SJCRH30 (cell line): Measurements from ENCODE around the gene PLA2R1. TPM values are rescaled to one million over a fixed set of nuclear protein-coding genes. Genes with fewer than 3 reads are reported as not detected.

Experiments used
- DNase-seq, 2 experiments: peaks; one replicate each; pipeline ENCODE4 v3.0.0-alpha.2; 2015 to 2020
- H3K27ac ChIP-seq: fragments of 250-450 bp; sonication (Bioruptor Pico); 2 replicates; pipeline ENCODE4 v1.5.1; 2020; ENCODE audit warnings: mild to moderate bottlenecking, moderate library complexity
- H3K27me3 ChIP-seq: fragments of 250-450 bp; sonication (Bioruptor Pico); 2 replicates; pipeline ENCODE4 v1.5.1; 2020; ENCODE audit warnings: mild to moderate bottlenecking, moderate library complexity
- H3K36me3 ChIP-seq: fragments of 250-450 bp; sonication (Bioruptor Pico); 2 replicates; pipeline ENCODE4 v1.5.1; 2020; ENCODE audit warnings: mild to moderate bottlenecking, moderate library complexity
- H3K4me1 ChIP-seq: fragments of 250-450 bp; sonication (Bioruptor Pico); 2 replicates; pipeline ENCODE4 v1.5.1; 2020; ENCODE audit warnings: mild to moderate bottlenecking, moderate library complexity
- H3K4me3 ChIP-seq: fragments of 250-450 bp; sonication (Bioruptor Pico); 2 replicates; pipeline ENCODE4 v1.5.1; 2020; ENCODE audit warnings: mild to moderate bottlenecking, moderate library complexity
- H3K9me3 ChIP-seq: fragments of 250-450 bp; sonication (Bioruptor Pico); replicated peaks from 2 replicates; pipeline ENCODE4 v1.5.1; 2020; ENCODE audit warnings: mild to moderate bottlenecking, moderate library complexity
- total RNA-seq: library from RNA; depleted of rRNA; stranded (reverse); fragments of >200 nt; shearing (Covaris generic); gene quantifications from 2 replicates; pipeline ENCODE4 v1.2.3, GENCODE V29; 2014

The PLA2R1 gene
- total RNA-seq, 1 experiment from 2014 or later: not detected

DNA sequence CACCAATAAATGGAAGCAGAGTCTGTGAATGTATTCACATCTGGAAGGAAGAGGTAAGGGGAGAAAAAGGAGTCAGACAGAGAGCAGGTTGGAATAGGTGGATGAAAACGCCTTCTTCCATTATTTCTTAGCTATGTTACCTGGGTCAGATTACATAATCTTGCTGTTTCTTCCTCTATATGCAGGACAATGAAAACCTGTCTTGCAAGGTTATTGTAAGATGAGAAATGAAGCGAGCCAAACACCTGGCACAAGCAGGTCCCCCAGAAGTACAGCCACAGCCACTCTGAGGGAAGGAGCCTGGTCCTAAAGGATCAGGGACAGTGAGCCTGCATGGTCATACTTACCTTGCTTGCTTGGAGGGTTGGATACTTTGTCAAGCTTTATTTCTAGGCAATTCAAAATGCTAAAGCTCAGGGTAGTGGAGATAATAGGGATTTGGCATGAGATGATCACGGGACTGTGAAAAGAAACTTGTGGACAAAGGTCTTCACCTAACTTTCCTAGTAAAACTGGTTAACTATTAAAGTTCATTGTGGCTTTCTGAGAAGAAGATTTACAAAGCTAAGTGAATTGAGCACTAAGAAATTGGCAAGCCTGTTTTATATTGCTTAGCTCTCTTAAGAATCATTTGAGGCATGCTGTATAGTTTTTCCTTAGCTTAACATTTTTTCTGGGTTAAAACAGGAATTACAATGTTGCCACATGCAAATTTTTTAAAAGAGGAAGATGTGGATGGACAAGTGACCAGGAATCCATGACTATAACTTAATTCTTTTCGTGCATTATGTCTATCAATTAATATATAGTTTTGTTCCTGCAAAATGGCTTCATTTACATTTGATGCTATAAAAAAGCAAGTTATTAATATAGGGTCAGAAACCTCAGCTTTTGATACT, 15.7 kb upstream of the PLA2R1 start:
- no peak overlapping the region for H3K27ac ChIP-seq
- DNase-seq: no peak
- H3K27me3 ChIP-seq: no peaks in the 10 kb centered on the region
- no peaks in the 10 kb centered on the region for H3K9me3 ChIP-seq
- H3K4me1 ChIP-seq: no peaks in the 10 kb centered on the region; the same call in 1 of the 2 replicates
- H3K4me3 ChIP-seq: no peak overlapping the region
- H3K36me3 ChIP-seq: no peaks in the 10 kb centered on the region

DNA sequence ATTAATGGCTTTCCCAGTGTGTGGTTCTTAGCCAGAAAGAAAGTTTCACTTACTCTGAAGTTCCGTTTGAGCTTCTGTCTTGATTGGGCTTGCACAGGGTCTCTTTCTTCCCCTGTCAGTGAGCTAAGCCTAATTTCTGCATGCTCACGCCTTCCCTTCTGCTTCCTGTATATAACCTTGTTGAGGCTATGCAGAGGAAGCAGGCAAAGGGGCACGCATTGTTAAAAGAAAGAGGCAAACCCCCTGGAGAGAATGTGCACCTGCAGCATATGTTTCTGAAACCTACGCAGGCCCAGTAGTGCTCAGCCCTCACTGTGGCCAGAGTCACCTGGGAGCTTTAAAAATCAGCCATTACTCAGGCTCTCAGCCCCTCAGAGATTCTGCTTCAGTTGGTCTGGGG, 14.5 kb upstream of the PLA2R1 start:
- Histone ChIP-seq H3K4me3 (no peak overlapping the region), H3K4me1 (no peaks in the 10 kb centered on the region), H3K27ac (no peak overlapping the region), H3K27me3 (no peaks in the 10 kb centered on the region), H3K36me3 (no peaks in the 10 kb centered on the region), H3K9me3 (no peaks in the 10 kb centered on the region)
- no peak for DNase-seq

DNA sequence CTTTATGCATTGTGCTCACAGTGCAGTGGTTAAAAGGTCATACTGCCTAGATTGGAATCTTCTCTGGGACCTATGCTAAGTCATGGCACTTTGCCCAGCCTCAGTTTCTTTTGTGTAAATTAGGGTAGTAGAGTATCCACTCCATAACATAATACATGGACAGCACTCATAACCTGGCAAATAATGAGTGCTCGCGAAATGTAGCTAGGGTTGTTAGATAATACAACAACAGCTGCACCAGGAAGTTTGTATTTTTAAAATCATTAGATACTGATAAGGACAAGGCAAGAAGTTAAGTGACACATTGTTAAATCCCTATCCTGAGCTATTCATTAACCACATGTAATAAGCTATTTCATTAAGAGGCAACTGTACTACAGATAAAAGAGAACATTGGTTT, 13.8 kb upstream of the PLA2R1 start:
- Histone ChIP-seq H3K9me3 (no peaks in the 10 kb centered on the region), H3K4me3 (no peak overlapping the region), H3K4me1 (no peaks in the 10 kb centered on the region), H3K36me3 (no peaks in the 10 kb centered on the region), H3K27ac (no peak overlapping the region), H3K27me3 (no peaks in the 10 kb centered on the region)
- no peak for DNase-seq

- H3K27ac ChIP-seq: no peak overlapping the region
- no peaks in the 10 kb centered on the region for H3K27me3 ChIP-seq
- DNase-seq: no peak
- H3K4me1 ChIP-seq: no peaks in the 10 kb centered on the region
- no peaks in the 10 kb centered on the region for H3K9me3 ChIP-seq
- no peak overlapping the region for H3K4me3 ChIP-seq
- no peaks in the 10 kb centered on the region for H3K36me3 ChIP-seq
Observed at GRCh38 chr2:160075171-160075570, 12.8 kb upstream of the PLA2R1 start.

GRCh38 chr2:160073284-160073888, 11.0 kb upstream of the PLA2R1 start:
- Histone ChIP-seq H3K27ac (no peak overlapping the region), H3K9me3 (peaks cover 4% of the 10 kb centered on the region), H3K36me3 (no peaks in the 10 kb centered on the region), H3K4me3 (no peak overlapping the region), H3K4me1 (no peaks in the 10 kb centered on the region), H3K27me3 (no peaks in the 10 kb centered on the region)
- DNase-seq: no peak

- Histone ChIP-seq H3K4me3 (no peak overlapping the region), H3K36me3 (no peaks in the 10 kb centered on the region), H3K27me3 (no peaks in the 10 kb centered on the region), H3K4me1 (no peaks in the 10 kb centered on the region), H3K9me3 (peaks cover 7% of the 10 kb centered on the region), H3K27ac (no peak overlapping the region)
- no peak for DNase-seq
Observed at GRCh38 chr2:160068906-160069305, 6.5 kb upstream of the PLA2R1 start.

DNA sequence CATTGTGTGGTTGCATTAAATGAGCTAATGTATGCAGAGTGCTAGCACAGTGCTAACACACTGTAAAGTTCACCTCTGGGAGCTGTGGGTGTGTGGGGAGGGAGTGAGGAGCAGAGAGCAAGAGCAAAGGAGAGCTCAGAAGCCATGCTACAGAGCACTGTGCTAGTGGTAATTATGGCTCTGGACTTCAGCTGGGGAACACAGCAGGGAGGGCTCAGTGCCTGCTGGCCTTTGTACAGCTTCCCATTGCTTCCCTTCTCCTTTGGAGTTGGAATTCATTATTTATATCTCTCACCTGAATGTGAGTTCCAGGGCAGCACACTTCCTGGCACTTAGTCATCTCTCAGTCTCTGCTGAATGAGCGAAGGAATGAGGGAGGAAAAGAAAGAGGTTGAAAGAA, 2.5 kb upstream of the PLA2R1 start:
- no peak for DNase-seq
- no peak overlapping the region for H3K27ac ChIP-seq
- H3K27me3 ChIP-seq: no peaks in the 10 kb centered on the region
- peaks cover 7% of the 10 kb centered on the region for H3K9me3 ChIP-seq
- no peak overlapping the region for H3K4me3 ChIP-seq
- no peaks in the 10 kb centered on the region for H3K36me3 ChIP-seq
- H3K4me1 ChIP-seq: no peaks in the 10 kb centered on the region

DNA sequence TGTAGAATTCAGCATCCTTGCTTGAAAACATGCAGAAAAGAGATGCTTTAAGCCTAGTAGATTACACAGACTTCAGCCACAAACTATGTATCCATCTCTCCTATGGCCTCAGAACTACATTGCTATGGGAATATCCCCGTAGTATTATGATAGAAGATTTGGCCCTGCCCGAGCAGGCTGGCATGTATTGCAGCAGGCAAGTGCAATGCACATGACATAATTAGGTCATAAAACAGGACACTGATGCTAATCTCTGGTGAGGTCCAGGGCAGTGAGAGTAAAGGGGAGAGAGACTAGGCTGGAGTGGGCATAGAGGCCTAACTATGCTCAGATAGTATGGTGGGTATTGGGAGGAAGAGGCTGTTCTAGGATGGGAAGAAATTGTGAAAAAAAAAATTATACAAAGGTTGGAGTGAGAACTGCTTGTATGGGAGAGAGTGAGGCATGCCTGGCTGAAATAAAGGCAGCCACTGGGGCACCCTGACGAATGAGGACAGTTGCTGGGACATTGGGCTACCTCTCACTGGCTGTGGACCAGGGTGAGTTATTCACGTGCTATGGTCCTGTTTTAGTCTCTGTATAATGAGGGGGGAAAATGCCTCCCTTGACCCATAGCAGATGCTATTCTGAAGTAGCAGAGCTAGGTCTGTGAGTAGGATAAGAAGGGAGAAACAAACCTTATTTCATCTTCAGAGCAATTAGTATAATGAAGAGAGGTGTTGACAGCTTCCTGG, 1.6 kb upstream of the PLA2R1 start:
- peaks cover 7% of the 10 kb centered on the region for H3K9me3 ChIP-seq
- H3K4me1 ChIP-seq: no peaks in the 10 kb centered on the region
- H3K27me3 ChIP-seq: no peaks in the 10 kb centered on the region
- no peak overlapping the region for H3K27ac ChIP-seq
- H3K4me3 ChIP-seq: no peak overlapping the region
- H3K36me3 ChIP-seq: no peaks in the 10 kb centered on the region
- no peak for DNase-seq

GRCh38 chr2:160063271-160063670, 856 bp upstream of the PLA2R1 start:
- H3K9me3 ChIP-seq: peaks cover 2% of the 10 kb centered on the region; the same call in 1 of the 2 replicates
- H3K36me3 ChIP-seq: no peaks in the 10 kb centered on the region
- no peak for DNase-seq
- no peak overlapping the region for H3K27ac ChIP-seq
- no peaks in the 10 kb centered on the region for H3K27me3 ChIP-seq
- H3K4me1 ChIP-seq: no peaks in the 10 kb centered on the region
- H3K4me3 ChIP-seq: no peak overlapping the region

- no peaks in the 10 kb centered on the region for H3K36me3 ChIP-seq
- H3K9me3 ChIP-seq: no peaks in the 10 kb centered on the region
- H3K4me3 ChIP-seq: no peak overlapping the region
- H3K4me1 ChIP-seq: no peaks in the 10 kb centered on the region
- H3K27me3 ChIP-seq: no peaks in the 10 kb centered on the region
- no peak for DNase-seq
- no peak overlapping the region for H3K27ac ChIP-seq
Observed at GRCh38 chr2:160061944-160062291, 497 bp downstream of the PLA2R1 start.

DNA sequence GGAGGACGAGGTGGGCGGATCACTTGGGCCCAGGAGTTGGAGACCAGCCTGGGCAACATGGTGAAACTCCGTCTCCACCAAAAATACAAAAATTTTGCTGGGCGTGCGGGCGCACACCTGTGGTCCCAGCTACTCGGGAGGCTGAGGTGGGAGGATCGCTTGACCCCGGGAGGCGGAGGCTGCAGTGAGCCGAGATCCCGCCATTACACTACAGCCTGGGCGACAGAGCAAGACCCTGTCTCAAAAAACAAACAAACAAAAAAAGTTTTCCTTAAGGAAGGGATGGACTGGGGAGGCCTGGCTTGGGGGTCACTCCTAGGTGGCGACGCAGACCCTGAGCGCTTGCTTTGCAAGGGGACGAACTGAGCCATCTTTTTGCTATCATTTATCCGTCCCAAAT, 882 bp downstream of the PLA2R1 start:
- Histone ChIP-seq H3K27me3 (no peaks in the 10 kb centered on the region), H3K36me3 (no peaks in the 10 kb centered on the region), H3K4me3 (no peak overlapping the region), H3K4me1 (no peaks in the 10 kb centered on the region), H3K27ac (no peak overlapping the region), H3K9me3 (no peaks in the 10 kb centered on the region)
- no peak for DNase-seq

DNA sequence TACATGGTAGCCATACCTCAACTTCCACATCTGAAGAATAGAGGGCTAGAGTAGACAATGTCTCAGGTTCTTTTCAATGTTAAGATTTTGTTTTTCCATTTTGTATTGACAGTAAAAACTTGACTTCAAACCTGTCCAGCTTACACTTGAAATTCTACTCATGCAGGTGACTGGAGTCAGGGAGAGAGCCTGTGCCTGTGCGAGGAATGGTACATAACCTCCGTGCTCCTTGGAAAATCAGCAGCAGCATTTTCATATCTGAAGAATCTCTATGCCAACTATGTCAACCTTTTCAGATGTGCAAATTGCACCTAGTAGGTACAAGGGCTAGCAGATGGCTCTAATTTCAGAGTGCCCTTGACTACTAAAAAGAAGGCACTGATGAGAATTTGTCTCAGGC, 2.1 kb downstream of the PLA2R1 start:
- no peaks in the 10 kb centered on the region for H3K36me3 ChIP-seq
- H3K9me3 ChIP-seq: no peaks in the 10 kb centered on the region
- no peaks in the 10 kb centered on the region for H3K4me1 ChIP-seq
- no peaks in the 10 kb centered on the region for H3K27me3 ChIP-seq
- H3K4me3 ChIP-seq: no peak overlapping the region
- no peak for DNase-seq
- no peak overlapping the region for H3K27ac ChIP-seq

GRCh38 chr2:160057356-160057755, 5.1 kb downstream of the PLA2R1 start:
- Histone ChIP-seq H3K27me3 (no peaks in the 10 kb centered on the region), H3K4me3 (no peak overlapping the region), H3K27ac (no peak overlapping the region), H3K9me3 (no peaks in the 10 kb centered on the region), H3K36me3 (no peaks in the 10 kb centered on the region), H3K4me1 (no peaks in the 10 kb centered on the region)
- no peak for DNase-seq

DNA sequence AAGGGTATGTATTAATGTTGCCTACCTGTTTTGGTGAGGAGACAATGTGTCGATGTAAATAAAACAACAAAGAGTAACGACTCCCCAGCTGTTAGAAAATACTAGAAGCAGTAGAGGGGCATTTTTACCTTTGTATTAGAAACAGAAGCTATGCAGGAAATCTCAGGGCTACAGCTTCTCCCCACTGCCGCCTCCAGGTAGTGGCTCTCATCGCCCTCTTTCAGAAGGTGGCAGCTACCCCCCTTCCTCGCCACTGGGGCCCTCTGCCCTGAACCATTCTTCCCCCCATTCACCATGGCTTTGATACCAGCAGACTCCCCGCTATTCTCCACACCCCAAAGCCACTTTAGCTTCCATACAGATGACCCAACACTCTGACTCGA, 6.7 kb downstream of the PLA2R1 start:
- DNase-seq: no peak
- Histone ChIP-seq H3K27me3 (no peaks in the 10 kb centered on the region), H3K4me3 (no peak overlapping the region), H3K27ac (no peak overlapping the region), H3K36me3 (no peaks in the 10 kb centered on the region), H3K4me1 (no peaks in the 10 kb centered on the region), H3K9me3 (no peaks in the 10 kb centered on the region)

GRCh38 chr2:160054984-160055725, 7.3 kb downstream of the PLA2R1 start:
- Histone ChIP-seq H3K9me3 (no peaks in the 10 kb centered on the region), H3K4me3 (no peak overlapping the region), H3K27ac (no peak overlapping the region), H3K4me1 (no peaks in the 10 kb centered on the region), H3K36me3 (no peaks in the 10 kb centered on the region), H3K27me3 (no peaks in the 10 kb centered on the region)
- no peak for DNase-seq
